CD4-positive, alpha-beta T cell treated with Interleukin-4 for 1 hour (primary cell): ENCODE data around the gene SERPINA1.

Source experiments
- DNase-seq, 2 donors: peaks; one replicate each; pipeline ENCODE4 v3.0.0-alpha.2; 2020 to 2022

Gene SERPINA1

GRCh38 chr14:94344389-94344788, 44.0 kb downstream of the SERPINA1 start:
- no peak for DNase-seq

DNA sequence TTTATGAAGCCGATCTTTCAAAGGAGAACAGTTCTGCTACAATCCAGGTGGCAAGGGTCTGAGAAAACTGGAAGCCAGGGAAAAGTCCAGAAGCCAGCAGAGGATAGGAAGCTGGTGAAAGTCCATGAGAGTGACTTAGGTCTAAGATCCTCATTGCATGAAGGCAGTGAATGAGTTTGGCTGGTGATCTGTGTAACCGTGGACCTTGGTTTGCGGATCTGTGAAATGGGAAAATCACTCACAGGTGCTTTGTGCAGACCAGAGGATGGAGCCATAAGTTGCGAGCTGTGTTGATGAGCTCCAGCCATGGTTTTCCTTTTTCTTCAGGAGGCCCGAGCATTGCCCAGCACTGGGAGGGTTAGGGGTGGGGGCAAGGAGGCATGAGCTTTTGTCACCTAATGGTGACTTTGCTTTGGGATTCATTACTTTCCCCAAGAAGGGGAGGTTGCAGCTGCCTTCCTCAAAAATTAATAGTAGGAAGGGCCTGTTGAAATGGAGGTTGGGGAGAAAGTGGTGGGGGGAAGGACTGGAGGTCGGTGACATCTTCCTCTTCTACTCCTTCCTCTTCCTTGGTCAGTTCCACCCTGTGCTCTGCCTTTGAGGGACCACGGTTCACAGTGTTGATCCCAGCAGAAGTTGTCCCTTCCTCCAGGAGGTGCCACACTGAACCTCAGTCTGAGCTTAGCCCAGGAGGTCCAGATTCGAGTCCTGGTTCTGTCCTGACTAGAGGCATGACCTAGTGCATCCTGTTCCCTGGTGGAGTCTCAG, 45.0 kb downstream of the SERPINA1 start:
- DNase-seq, result no peak

DNA sequence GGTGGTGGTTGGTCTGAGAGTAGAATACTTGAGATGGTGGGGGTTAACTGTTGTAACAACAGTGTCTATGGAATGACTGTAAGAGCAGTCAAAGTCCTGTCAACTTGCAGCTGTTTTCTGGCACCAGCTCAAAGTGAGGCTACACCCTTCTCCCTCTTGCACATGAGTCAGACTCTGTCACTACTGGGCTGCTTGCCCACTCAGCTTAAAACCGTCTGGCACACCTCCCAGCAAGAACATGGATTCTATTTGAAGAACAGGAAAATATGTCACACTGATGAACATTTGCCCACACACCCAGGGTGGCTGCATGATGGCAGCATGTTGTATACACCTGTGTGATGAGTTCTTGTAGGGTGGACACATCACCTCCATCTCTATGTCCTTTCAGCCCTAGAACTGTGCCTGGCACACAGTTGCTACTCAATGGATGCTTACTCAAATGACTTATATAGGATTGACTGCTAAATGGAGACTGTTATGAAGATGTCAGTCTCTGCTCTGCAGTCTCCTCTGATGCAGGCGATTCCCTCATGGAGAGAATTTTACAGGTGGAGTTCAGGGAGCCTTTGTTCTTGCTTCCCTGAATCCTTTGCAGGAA, 46.0 kb downstream of the SERPINA1 start:
- DNase-seq, result peak in 1 of 2 donors; percentile 26

- DNase-seq, result no peak
Observed at GRCh38 chr14:94341656-94342333, 46.6 kb downstream of the SERPINA1 start.

- DNase-seq, result no peak
Observed at GRCh38 chr14:94340533-94340932, 47.9 kb downstream of the SERPINA1 start.

GRCh38 chr14:94338023-94338422, 50.4 kb downstream of the SERPINA1 start:
- no peak for DNase-seq

- no peak for DNase-seq
Observed at GRCh38 chr14:94337274-94337673, 51.1 kb downstream of the SERPINA1 start.

- DNase-seq, result no peak
Observed at GRCh38 chr14:94334872-94335271, 53.5 kb downstream of the SERPINA1 start.

DNA sequence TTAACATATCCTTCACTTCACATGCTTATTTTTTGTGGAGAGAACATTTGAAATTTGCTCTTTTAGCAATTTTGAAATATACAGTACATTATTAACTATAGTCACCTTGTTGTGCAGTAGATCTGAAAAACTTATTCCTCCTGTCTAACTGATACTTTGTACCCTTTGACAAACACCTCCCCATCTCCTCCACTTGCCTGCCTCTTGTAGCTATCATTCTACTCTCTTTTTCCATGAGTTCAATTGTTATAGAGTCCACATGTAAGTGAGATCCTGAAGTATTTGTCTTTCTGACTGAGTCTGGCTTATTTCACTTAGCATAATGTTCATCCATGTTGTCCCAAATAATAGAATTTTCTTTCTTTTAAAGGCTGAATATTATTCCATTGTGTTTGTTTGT, 55.8 kb downstream of the SERPINA1 start:
- DNase-seq, result no peak

DNA sequence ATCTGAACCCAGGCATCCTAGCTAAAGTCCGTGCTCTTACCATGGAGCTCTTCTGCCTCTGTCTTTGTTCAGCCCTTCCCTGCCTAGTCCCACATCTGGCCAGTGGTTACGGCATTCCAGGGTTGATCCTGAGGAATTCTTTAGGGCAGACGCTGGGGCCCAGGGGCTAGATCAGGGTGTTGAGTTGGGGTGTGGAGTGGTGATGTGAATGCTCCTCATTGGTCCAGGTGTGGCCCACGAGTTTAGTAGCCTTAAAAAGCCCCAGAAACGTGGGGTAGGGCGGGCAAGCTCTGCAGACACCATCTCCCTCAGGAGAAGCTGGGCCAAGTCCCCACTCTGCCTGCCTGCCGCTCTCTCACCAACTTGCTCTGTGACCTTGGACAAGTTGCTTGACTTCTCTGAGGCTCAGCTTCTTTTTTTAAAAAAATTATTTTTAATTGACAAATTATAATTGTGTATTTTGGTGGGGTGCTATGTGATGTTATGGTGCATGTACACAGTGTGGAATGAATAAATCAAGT, 56.3 kb downstream of the SERPINA1 start:
- DNase-seq, result no peak

GRCh38 chr14:94331462-94331861, 56.9 kb downstream of the SERPINA1 start:
- DNase-seq, result no peak

DNA sequence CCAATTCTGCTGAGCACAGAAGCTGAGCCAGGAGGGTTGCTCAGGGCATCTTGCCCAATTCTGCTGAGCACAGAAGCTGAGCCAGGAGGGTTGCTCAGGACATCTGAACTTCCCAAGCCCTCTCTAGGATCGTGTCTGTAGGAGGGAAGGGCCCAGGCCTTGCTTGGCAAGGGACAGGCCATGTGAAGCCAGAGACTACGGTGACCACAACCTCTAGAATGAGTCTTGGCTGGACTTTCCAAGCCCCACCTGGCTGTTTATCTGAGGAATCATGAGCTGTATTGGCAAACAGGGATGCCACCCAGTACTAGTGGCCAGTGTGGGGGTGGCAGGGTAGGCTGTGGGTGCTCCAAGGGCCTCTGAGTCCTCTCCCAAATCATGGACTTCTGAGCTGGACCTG, 57.5 kb downstream of the SERPINA1 start:
- no peak for DNase-seq

- DNase-seq, result no peak
Observed at GRCh38 chr14:94330432-94330831, 58.0 kb downstream of the SERPINA1 start.

DNA sequence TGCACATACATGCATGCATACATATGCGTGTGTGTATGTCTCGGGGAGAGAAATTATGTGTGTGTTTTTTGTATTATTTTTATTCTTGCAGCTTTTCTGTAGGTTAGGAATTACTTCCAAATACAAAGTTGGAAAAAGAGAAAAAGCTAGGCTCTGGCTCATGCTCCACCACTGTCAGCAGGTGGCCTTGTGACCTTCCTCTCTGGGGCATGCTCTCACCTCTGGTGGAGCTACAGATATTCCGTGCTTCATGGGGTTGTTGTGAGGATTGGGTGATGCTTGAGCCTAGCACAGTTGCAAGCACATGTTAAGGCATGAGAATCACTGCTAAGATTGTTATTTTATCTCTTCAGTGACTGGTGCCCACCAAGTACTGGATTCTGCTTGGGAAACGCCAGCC, 58.5 kb downstream of the SERPINA1 start:
- no peak for DNase-seq

DNA sequence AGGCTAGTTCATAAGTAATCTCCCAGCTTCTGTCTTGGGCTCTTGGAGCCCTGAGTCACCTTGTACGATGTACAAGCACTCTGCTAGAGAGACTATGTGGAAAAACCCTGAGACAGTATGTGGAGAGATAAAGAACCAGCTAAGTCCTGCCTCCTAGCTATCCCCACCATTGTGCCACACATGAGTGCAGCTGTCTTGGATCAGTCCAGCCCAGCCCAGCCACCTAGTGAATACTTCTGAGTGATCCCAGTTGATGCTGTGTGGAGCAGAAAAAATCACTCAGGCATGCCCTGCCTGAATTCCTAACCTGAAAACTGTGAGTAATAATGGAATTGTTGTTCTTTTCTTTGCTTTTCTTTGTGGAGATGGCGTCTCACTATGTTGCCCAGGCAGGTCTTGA, 60.2 kb downstream of the SERPINA1 start:
- DNase-seq, result no peak
